HepG2 (cell line): ENCODE data around the gene SPRR4. TPM values are rescaled to one million over a fixed set of nuclear protein-coding genes. Genes with fewer than 3 reads are reported as not detected.

Experiments
- ATAC-seq: fragments of 200-7000 bp; cut with Tn5 transposase; 3 replicates; pipeline ENCODE4 v1.9.1; 2020; ENCODE audit warnings: mild to moderate bottlenecking, moderate library complexity
- BruUV-seq: library from RNA; stranded (reverse); fragments of 400-500 nt; replicated peaks from 2 replicates; lab custom pipeline; 2021; lab: Mats Ljungman, UMichigan
- CTCF ChIA-PET: fragments of 300-600 bp; formaldehyde crosslinking; extraction: SDS; loops from one replicate; lab custom pipeline; 2021; ENCODE audit warnings: low total read pairs, inconsistent platforms, low intra/inter-chr PET ratio; lab: Yijun Ruan, JAX
- POLR2A ChIA-PET: fragments of 350-600 bp; sonication (Branson Sonifier 250); formaldehyde crosslinking; loops from one replicate; lab custom pipeline; 2020; ENCODE audit warnings: antibody characterized with exemption, inconsistent platforms; lab: Yijun Ruan, JAX
- DNase-seq: peaks from one replicate; pipeline ENCODE4 v3.0.0-alpha.2; 2015; ENCODE audit warnings: low spot score
- FAIRE-seq: peaks from 3 replicates; lab custom pipeline; 2011; peaks lifted over from hg19 to GRCh38; lab: Jason Lieb, UNC
- H2AFZ ChIP-seq: one replicate; pipeline ENCODE4 v1.6.1; 2011; ENCODE audit warnings: low read length, inconsistent platforms
- H3K27ac ChIP-seq: fragments of 300-600 bp; 3 replicates; pipeline ENCODE4 v1.8.0; 2011; ENCODE audit warnings: mixed run types, mild to moderate bottlenecking, mixed read lengths, low read length, inconsistent platforms; ENCODE audit not compliant: insufficient read depth; ENCODE audit errors: extremely low read length
- H3K27me3 ChIP-seq, 2 experiments: fragments of 200-600 bp in 1 of 2; 2 replicates in 1 of 2; 3 replicates in 1 of 2; pipeline versions ENCODE4 v1.6.0 to v1.8.0; 2011; ENCODE audit warnings: low read length in 2 of 2, mild to moderate bottlenecking in 2 of 2, moderate library complexity in 2 of 2, inconsistent platforms in 1 of 2; ENCODE audit not compliant: insufficient read depth in 2 of 2, control insufficient read depth in 1 of 2
- H3K36me3 ChIP-seq, 2 experiments: fragments of 200-600 bp in 1 of 2; replicated peaks in 1 of 2; 2 replicates in 1 of 2; 3 replicates in 1 of 2; pipeline versions ENCODE4 v1.5.1 to v1.8.0; 2011; ENCODE audit warnings: low read length in 2 of 2, inconsistent platforms in 1 of 2; ENCODE audit not compliant: insufficient read depth in 2 of 2, control insufficient read depth in 1 of 2
- H3K4me1 ChIP-seq: 2 replicates; pipeline ENCODE4 v1.5.1; 2012; ENCODE audit warnings: low read length, inconsistent platforms; ENCODE audit not compliant: insufficient read depth
- H3K4me2 ChIP-seq: 2 replicates; pipeline ENCODE4 v1.6.0; 2011; ENCODE audit warnings: low read depth, low read length, inconsistent platforms
- H3K4me3 ChIP-seq, 3 experiments: fragments of 200-600 bp in 1 of 3; sonication (generic), shearing (Covaris generic) in 1 of 3; replicated peaks in 1 of 3; 2 replicates each; pipeline ENCODE4 v1.5.1; 2011 to 2016; ENCODE audit warnings: low read length in 3 of 3, inconsistent platforms in 2 of 3, low read depth in 2 of 3, mild to moderate bottlenecking in 2 of 3, control low read depth in 1 of 3, mixed read lengths in 1 of 3; ENCODE audit not compliant: insufficient read depth in 1 of 3
- H3K79me2 ChIP-seq: one replicate; pipeline ENCODE4 v1.6.1; 2011; ENCODE audit warnings: low read length, inconsistent platforms; ENCODE audit not compliant: insufficient read depth
- H3K9ac ChIP-seq: 2 replicates; pipeline ENCODE4 v1.6.0; 2011; ENCODE audit warnings: mild to moderate bottlenecking, low read depth, low read length, inconsistent platforms; ENCODE audit not compliant: insufficient read depth
- H3K9me3 ChIP-seq: 2 replicates; pipeline ENCODE4 v1.5.1; 2012; ENCODE audit warnings: mild to moderate bottlenecking, low read length
- H4K20me1 ChIP-seq: 2 replicates; pipeline ENCODE4 v1.6.0; 2011; ENCODE audit warnings: inconsistent platforms, mild to moderate bottlenecking, low read length, moderate library complexity; ENCODE audit not compliant: insufficient read depth
- AKAP8 ChIP-seq: sonication (generic); formaldehyde crosslinking; IDR thresholded peaks from 2 replicates; pipeline ENCODE4 v1.5.1; 2020; ENCODE audit warnings: mild to moderate bottlenecking, missing genetic modification reagents
- CHD4 ChIP-seq: fragments of 200-600 bp; sonication (generic); IDR thresholded peaks from 2 replicates; pipeline ENCODE4 v1.7.0; 2017; ENCODE audit warnings: mild to moderate bottlenecking, low read length, borderline replicate concordance
- HDAC1 ChIP-seq: sonication (generic); formaldehyde crosslinking; IDR thresholded peaks from 2 replicates; pipeline ENCODE4 v1.5.1; 2020; ENCODE audit warnings: mild to moderate bottlenecking, missing genetic modification reagents
- PPARG ChIP-seq: conservative IDR thresholded peaks from 2 replicates; pipeline ENCODE4 v1.6.1; 2016; ENCODE audit warnings: missing biosample characterization, missing genetic modification reagents
- SMYD3 ChIP-seq: sonication (generic); formaldehyde crosslinking; IDR thresholded peaks from 2 replicates; pipeline ENCODE4 v1.8.1; 2023; ENCODE audit warnings: mild to moderate bottlenecking, missing genetic modification reagents
- ZNF256 ChIP-seq: sonication (generic); formaldehyde crosslinking; conservative IDR thresholded peaks from 2 replicates; pipeline ENCODE4 v1.4.0; 2020; ENCODE audit warnings: missing genetic modification reagents
- ZNF292 ChIP-seq: sonication (generic); formaldehyde crosslinking; IDR thresholded peaks from 2 replicates; pipeline ENCODE4 v1.8.1; 2022; ENCODE audit warnings: mild to moderate bottlenecking, low read depth, missing genetic modification reagents, borderline replicate concordance
- ZNF570 ChIP-seq: sonication (generic); formaldehyde crosslinking; IDR thresholded peaks from 2 replicates; pipeline ENCODE4 v1.4.0; 2020; ENCODE audit warnings: mild to moderate bottlenecking, missing genetic modification reagents, borderline replicate concordance
- ZSCAN31 ChIP-seq: sonication (generic); formaldehyde crosslinking; IDR thresholded peaks from 2 replicates; pipeline ENCODE4 v1.5.0; 2020; ENCODE audit warnings: low read depth, mild to moderate bottlenecking, missing genetic modification reagents
- ZZZ3 ChIP-seq: sonication (generic); formaldehyde crosslinking; IDR thresholded peaks from 2 replicates; pipeline ENCODE4 v1.4.0; 2020; ENCODE audit warnings: missing genetic modification reagents, mild to moderate bottlenecking, borderline replicate concordance
- WGBS: methylation state at CpG from one replicate; pipeline ENCODE4 v1.1.6; 2017; ENCODE audit warnings: low lambda C conversion rate; 5-methylcytosine and 5-hydroxymethylcytosine counted together
- in situ Hi-C: cut with HindIII; loops from 2 replicates; pipeline ENCODE4 v1.10.0; 2017; ENCODE audit warnings: low pct_unique_long_range_greater_than_20kb; ENCODE audit not compliant: extremely low pct_ligation_motif_present
- intact Hi-C: fragments of 100-400 bp; cut with micrococcal nuclease; formaldehyde crosslinking; loops from one replicate; pipeline ENCODE4 v1.10.0; 2022; ENCODE audit not compliant: unreplicated experiment
- polyA plus RNA-seq, 8 experiments: library from polyadenylated mRNA; depleted of rRNA in 3 of 8; stranded (reverse) in 7 of 8; unstranded in 1 of 8; fragments of >200 nt; fragmentation: Illumina TruSeq in 4 of 8; extraction: Trizol in 4 of 8; gene quantifications; 2 replicates each; pipeline versions ENCODE4 v1.2.1 to v1.2.3, GENCODE V29; 2011 to 2016; ENCODE audit warnings: low read depth in 4 of 8, missing spikeins in 1 of 8, mixed read lengths in 1 of 8; ENCODE audit not compliant: insufficient read depth in 1 of 8
- total RNA-seq, 5 experiments: library from RNA; depleted of rRNA; stranded (reverse); fragments of >200 nt; fragmentation: Illumina TruSeq; extraction: Trizol; gene quantifications; 2 replicates each; pipeline ENCODE4 v1.2.3, GENCODE V29; 2016; ENCODE audit warnings: low read depth in 1 of 5
- TF ChIP-seq, protein P1 (sequence below): sonication (generic); formaldehyde crosslinking; IDR thresholded peaks from 2 replicates; pipeline ENCODE4 v1.8.0; 2022; ENCODE audit warnings: missing genetic modification reagents, low read depth, mild to moderate bottlenecking, borderline replicate concordance
- TF ChIP-seq, protein P2 (sequence below): sonication (generic); formaldehyde crosslinking; conservative IDR thresholded peaks from 2 replicates; pipeline ENCODE4 v1.4.0; 2020; ENCODE audit warnings: missing genetic modification reagents
- TF ChIP-seq, protein P3 (sequence below): sonication (generic); formaldehyde crosslinking; IDR thresholded peaks from 2 replicates; pipeline ENCODE4 v1.4.0; 2020; ENCODE audit warnings: mild to moderate bottlenecking, missing genetic modification reagents
- TF ChIP-seq, protein P4 (sequence below): sonication (generic); formaldehyde crosslinking; IDR thresholded peaks from 2 replicates; pipeline ENCODE4 v1.8.0; 2022; ENCODE audit warnings: missing genetic modification reagents, mild to moderate bottlenecking, borderline replicate concordance

Gene SPRR4
- total and polyA plus RNA-seq, 2 of the 13 experiments (the other 11 are each of a cell fraction or from before 2014, with no cell fraction given): not detected

DNA sequence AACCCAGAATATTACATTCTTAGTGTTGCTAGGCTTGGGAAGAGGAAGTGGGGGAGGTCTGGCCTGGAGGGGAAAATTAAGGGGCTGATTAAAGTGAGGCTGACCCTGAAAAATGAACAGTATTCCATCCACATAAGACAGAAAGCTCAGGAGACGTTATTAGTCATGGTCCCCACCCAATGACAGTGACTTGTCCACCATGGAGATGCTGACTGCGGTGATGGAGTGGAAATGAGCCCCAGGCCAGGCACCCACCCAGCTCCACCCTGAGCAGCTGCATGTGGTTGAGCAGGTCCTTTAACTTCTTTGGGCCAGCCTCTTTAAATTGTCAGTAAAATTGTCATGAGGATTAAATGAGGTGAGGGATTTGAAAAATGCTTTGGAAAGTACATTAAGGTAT is 1.4 kb upstream of the SPRR4 start:
- no TSS peak for BruUV-seq
- no peak overlapping the region for H3K4me3 ChIP-seq
- H3K4me2 ChIP-seq: no peak overlapping the region
- no peaks in the 10 kb centered on the region for H3K4me1 ChIP-seq
- no peaks in the 10 kb centered on the region for H3K9me3 ChIP-seq
- in situ Hi-C loops: no loop called here
- no peak overlapping the region for H2AFZ ChIP-seq
- no peak overlapping the region for H3K9ac ChIP-seq
- H3K27ac ChIP-seq: no peak overlapping the region
- 8% methylated on average over 2 of the region's 2 CpGs for whole genome bisulfite sequencing
- FAIRE-seq (no peak), ATAC-seq (no peak), DNase-seq (no peak)
- H3K36me3 ChIP-seq: no peaks in the 10 kb centered on the region
- intact Hi-C loops: no loop called here
- TF ChIP-seq, protein P1, sequence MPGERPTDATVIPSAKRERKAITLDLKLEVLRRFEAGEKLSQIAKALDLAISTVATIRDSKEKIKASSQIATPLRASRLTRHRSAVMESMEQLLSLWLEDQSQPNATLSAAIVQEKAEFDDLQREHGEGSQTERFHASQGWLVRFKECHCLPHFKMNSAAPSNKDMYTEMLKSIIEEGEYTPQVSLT (CRISPR knock-in tag): no peak
- no peak for TF ChIP-seq ZSCAN31 (CRISPR knock-in tag)
- TF ChIP-seq, protein P2, sequence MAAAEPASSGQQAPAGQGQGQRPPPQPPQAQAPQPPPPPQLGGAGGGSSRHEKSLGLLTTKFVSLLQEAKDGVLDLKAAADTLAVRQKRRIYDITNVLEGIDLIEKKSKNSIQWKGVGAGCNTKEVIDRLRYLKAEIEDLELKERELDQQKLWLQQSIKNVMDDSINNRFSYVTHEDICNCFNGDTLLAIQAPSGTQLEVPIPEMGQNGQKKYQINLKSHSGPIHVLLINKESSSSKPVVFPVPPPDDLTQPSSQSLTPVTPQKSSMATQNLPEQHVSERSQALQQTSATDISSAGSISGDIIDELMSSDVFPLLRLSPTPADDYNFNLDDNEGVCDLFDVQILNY: no peak
- TF ChIP-seq ZNF570 (CRISPR knock-in tag): no peak
- TF ChIP-seq ZZZ3 (CRISPR knock-in tag): no peak
- no peak for TF ChIP-seq HDAC1
- no peak for TF ChIP-seq AKAP8 (CRISPR knock-in tag)
- no peak for TF ChIP-seq PPARG (CRISPR knock-in tag)
- TF ChIP-seq, protein P3, sequence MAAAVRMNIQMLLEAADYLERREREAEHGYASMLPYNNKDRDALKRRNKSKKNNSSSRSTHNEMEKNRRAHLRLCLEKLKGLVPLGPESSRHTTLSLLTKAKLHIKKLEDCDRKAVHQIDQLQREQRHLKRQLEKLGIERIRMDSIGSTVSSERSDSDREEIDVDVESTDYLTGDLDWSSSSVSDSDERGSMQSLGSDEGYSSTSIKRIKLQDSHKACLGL (CRISPR knock-in tag): no peak
- no peak for TF ChIP-seq SMYD3 (CRISPR knock-in tag)
- TF ChIP-seq, protein P4, sequence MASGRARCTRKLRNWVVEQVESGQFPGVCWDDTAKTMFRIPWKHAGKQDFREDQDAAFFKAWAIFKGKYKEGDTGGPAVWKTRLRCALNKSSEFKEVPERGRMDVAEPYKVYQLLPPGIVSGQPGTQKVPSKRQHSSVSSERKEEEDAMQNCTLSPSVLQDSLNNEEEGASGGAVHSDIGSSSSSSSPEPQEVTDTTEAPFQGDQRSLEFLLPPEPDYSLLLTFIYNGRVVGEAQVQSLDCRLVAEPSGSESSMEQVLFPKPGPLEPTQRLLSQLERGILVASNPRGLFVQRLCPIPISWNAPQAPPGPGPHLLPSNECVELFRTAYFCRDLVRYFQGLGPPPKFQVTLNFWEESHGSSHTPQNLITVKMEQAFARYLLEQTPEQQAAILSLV: no peak
- no peak for TF ChIP-seq ZNF256 (CRISPR knock-in tag)
- no peak for TF ChIP-seq ZNF292 (CRISPR knock-in tag)
- no peak for TF ChIP-seq CHD4
- no peaks in the 10 kb centered on the region for H3K79me2 ChIP-seq
- ChIA-PET CTCF (no interaction called here), POLR2A (no interaction called here)
- no peaks in the 10 kb centered on the region; a peak in 1 of 5 replicates for H3K27me3 ChIP-seq
- no peaks in the 10 kb centered on the region for H4K20me1 ChIP-seq
